ENCODE results near the gene LSAMP. TPM values are rescaled to one million over a fixed set of nuclear protein-coding genes. Genes with fewer than 3 reads are reported as not detected.

LSAMP gene
- total RNA-seq, 1 experiment from 2014 or later, result 10.1 TPM

DNA sequence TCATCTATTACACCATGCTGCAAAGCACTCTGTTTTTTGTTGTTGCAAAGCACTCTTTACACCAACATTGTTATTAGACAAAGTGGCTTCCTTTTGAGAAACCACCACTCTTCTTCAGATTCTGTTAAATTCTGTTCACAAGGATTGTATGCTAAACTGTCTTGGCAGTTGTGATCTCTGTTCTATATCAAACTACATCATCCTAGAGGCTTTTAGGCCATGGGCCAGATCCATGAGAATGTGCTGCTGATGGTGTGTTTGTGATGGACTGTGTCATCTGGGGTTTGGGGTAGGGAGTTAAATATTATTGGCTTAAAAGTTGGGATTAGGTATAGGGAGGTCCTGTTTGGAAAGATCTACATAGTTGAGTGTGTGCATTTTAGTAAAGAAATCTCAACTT, 592.2 kb downstream of the LSAMP start:
- POLR2A ChIA-PET (ENCODE audit: low non-redundant PET), result interaction anchor here (0.6 kb wide), 1 partner anchor 707 kb away, joined by 5 read pairs; no protein-coding TSS in a partner anchor
- TF ChIP-seq, protein P1, sequence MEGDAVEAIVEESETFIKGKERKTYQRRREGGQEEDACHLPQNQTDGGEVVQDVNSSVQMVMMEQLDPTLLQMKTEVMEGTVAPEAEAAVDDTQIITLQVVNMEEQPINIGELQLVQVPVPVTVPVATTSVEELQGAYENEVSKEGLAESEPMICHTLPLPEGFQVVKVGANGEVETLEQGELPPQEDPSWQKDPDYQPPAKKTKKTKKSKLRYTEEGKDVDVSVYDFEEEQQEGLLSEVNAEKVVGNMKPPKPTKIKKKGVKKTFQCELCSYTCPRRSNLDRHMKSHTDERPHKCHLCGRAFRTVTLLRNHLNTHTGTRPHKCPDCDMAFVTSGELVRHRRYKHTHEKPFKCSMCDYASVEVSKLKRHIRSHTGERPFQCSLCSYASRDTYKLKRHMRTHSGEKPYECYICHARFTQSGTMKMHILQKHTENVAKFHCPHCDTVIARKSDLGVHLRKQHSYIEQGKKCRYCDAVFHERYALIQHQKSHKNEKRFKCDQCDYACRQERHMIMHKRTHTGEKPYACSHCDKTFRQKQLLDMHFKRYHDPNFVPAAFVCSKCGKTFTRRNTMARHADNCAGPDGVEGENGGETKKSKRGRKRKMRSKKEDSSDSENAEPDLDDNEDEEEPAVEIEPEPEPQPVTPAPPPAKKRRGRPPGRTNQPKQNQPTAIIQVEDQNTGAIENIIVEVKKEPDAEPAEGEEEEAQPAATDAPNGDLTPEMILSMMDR (conservative IDR thresholded peaks at IDR 0.05; ENCODE audit: low read depth, low read length), result no peak
- TF ChIP-seq EZH2 (IDR thresholded peaks at IDR 0.05; ENCODE audit: borderline replicate concordance, low read depth, low read length, poor library complexity, severe bottlenecking), result no peak
- no peaks in the 10 kb centered on the region for H3K36me3 ChIP-seq (ENCODE audit: insufficient read depth, low read length, poor library complexity, severe bottlenecking)
- no peak for DNase-seq (ENCODE audit: low spot score)
- intact Hi-C loops (cut with micrococcal nuclease; ENCODE audit: unreplicated experiment), result no loop called here
- H3K9me3 ChIP-seq (ENCODE audit: low read depth, low read length, poor library complexity, severe bottlenecking), result no peaks in the 10 kb centered on the region
- no peaks in the 10 kb centered on the region for H3K27me3 ChIP-seq (replicated peaks; ENCODE audit: insufficient read depth, low read depth, low read length, poor library complexity)
- peaks cover 26% of the 10 kb centered on the region for H3K4me1 ChIP-seq (ENCODE audit: insufficient read depth, low read length, poor library complexity, severe bottlenecking)
- peak overlapping the region; percentile 3 for H3K27ac ChIP-seq (ENCODE audit: low read depth, low read length, poor library complexity, severe bottlenecking)
- H3K4me3 ChIP-seq (ENCODE audit: low read depth, low read length, poor library complexity, severe bottlenecking), result no peak overlapping the region
- CTCF ChIA-PET, result no interaction called here
- BruUV-seq (replicated peaks), result no TSS peak

DNA sequence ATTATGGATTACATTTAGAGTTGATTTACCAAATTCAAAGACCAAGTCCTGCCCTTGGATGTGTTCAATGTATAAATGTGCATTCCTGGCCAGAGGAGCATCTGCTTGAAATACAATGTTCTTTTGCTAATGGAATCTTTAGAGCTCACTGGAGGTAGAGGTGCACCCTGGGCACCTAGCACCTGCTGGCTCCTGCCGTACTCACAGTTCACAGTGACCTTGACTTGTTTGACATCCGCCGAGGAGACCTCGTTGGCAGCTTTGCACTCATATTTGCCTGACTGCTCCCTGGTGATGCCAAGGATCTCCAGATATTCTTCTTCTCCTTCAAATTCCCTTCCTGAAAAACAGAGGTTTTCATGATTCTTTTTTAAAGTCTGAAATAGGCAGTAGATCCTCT, 593.0 kb downstream of the LSAMP start:
- intact Hi-C loops (cut with micrococcal nuclease; ENCODE audit: unreplicated experiment), result no loop called here
- Histone ChIP-seq H3K9me3 (ENCODE audit: low read depth, low read length, poor library complexity, severe bottlenecking) (no peaks in the 10 kb centered on the region), H3K36me3 (ENCODE audit: insufficient read depth, low read length, poor library complexity, severe bottlenecking) (no peaks in the 10 kb centered on the region), H3K27me3 (replicated peaks; ENCODE audit: insufficient read depth, low read depth, low read length, poor library complexity) (no peaks in the 10 kb centered on the region), H3K27ac (ENCODE audit: low read depth, low read length, poor library complexity, severe bottlenecking) (no peak overlapping the region), H3K4me3 (ENCODE audit: low read depth, low read length, poor library complexity, severe bottlenecking) (no peak overlapping the region), H3K4me1 (ENCODE audit: insufficient read depth, low read length, poor library complexity, severe bottlenecking) (peaks cover 18% of the 10 kb centered on the region)
- TF ChIP-seq, protein P1 (conservative IDR thresholded peaks at IDR 0.05; ENCODE audit: low read depth, low read length), result no peak
- no peak for TF ChIP-seq EZH2 (IDR thresholded peaks at IDR 0.05; ENCODE audit: borderline replicate concordance, low read depth, low read length, poor library complexity, severe bottlenecking)
- POLR2A ChIA-PET (ENCODE audit: low non-redundant PET), result no interaction called here
- CTCF ChIA-PET, result no interaction called here
- no peak for DNase-seq (ENCODE audit: low spot score)
- BruUV-seq (replicated peaks), result no TSS peak

DNA sequence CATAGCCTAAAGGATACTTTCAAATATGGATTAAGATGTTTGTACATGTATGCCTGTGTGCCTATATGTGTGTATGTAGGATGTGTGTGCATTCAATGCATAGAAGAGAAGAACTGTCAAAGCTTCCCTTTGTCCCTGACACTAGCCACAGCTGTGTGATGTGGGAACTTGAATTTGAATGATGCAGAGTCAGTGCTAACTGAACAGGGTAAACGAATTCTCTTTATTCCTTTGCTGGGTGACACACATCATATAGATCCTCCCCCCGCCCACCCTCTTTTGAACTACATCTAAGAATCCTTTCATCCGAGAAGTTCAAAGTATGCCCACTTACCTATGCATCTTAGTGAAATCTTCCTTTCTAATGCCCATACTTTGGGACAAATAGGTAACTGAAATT, 593.7 kb downstream of the LSAMP start:
- Histone ChIP-seq H3K4me1 (ENCODE audit: insufficient read depth, low read length, poor library complexity, severe bottlenecking) (peaks cover 11% of the 10 kb centered on the region), H3K27ac (ENCODE audit: low read depth, low read length, poor library complexity, severe bottlenecking) (no peak overlapping the region), H3K27me3 (replicated peaks; ENCODE audit: insufficient read depth, low read depth, low read length, poor library complexity) (no peaks in the 10 kb centered on the region), H3K4me3 (ENCODE audit: low read depth, low read length, poor library complexity, severe bottlenecking) (no peak overlapping the region), H3K36me3 (ENCODE audit: insufficient read depth, low read length, poor library complexity, severe bottlenecking) (no peaks in the 10 kb centered on the region), H3K9me3 (ENCODE audit: low read depth, low read length, poor library complexity, severe bottlenecking) (no peaks in the 10 kb centered on the region)
- intact Hi-C loops (cut with micrococcal nuclease; ENCODE audit: unreplicated experiment), result no loop called here
- no peak for DNase-seq (ENCODE audit: low spot score)
- CTCF ChIA-PET, result no interaction called here
- no TSS peak for BruUV-seq (replicated peaks)
- POLR2A ChIA-PET (ENCODE audit: low non-redundant PET), result no interaction called here
- TF ChIP-seq EZH2 (IDR thresholded peaks at IDR 0.05; ENCODE audit: borderline replicate concordance, low read depth, low read length, poor library complexity, severe bottlenecking), result no peak
- TF ChIP-seq, protein P1 (conservative IDR thresholded peaks at IDR 0.05; ENCODE audit: low read depth, low read length), result no peak

Measured in A673 (cell line).